ENCODE results near the gene ZNF284.

GRCh38 chr19:44093931-44094765 lies 22.2 kb downstream of the ZNF284 start, which contains the start of gene ZNF224:
- TF ChIP-seq CTCF (IDR thresholded peaks at IDR 0.05) = no peak
- TF ChIP-seq POLR2A (IDR thresholded peaks at IDR 0.05) = no peak
- peak; percentile 64 to 93 for TF ChIP-seq POLR2AphosphoS5 (IDR thresholded peaks at IDR 0.05; ENCODE audit: insufficient read depth in 1 of 2, low read depth in 1 of 2)
